ENCODE results near the gene PCBP2. TPM values are rescaled to one million over a fixed set of nuclear protein-coding genes. Genes with fewer than 3 reads are reported as not detected.

PCBP2 gene
- polyA plus RNA-seq, 1 of the 3 experiments (the other 2 are of a cell fraction), result 368 TPM

DNA sequence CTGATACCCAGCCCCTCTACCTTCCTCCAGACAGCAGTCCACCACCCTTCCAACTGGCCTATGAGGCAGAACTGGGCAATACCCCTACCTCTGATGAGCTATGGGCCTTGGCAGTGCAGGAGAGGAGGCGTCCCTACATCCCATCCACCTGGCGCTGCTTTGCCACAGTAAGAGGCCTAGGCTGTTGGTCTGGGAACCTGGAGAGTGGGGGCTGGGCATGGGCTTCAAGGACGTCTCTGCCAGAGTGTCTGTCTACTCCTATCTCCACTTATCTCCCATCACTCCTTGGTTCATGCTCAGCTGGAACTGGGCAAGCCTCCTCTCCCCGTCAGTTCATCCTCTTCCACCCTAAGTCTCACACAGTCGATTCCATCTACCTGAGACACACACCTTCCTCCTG is 21.8 kb upstream of the PCBP2 start:
- H3K4me2 ChIP-seq, result peak overlapping the region; percentile 61; the same call in 1 of the 2 replicates
- H3K4me3 ChIP-seq (ENCODE audit: low read depth in 2 of 2, low read length in 1 of 2), result no peak overlapping the region
- H3F3A ChIP-seq (replicated peaks; ENCODE audit: insufficient read depth), result peaks cover 10% of the 10 kb centered on the region
- H3K9me3 ChIP-seq, result no peaks in the 10 kb centered on the region
- no peak overlapping the region for H3K9ac ChIP-seq
- no peaks in the 10 kb centered on the region for H3K36me3 ChIP-seq (replicated peaks in 1 of 2; ENCODE audit: control insufficient read depth in 1 of 2, insufficient read depth in 2 of 2, low read length in 1 of 2)
- H4K20me1 ChIP-seq (ENCODE audit: insufficient read depth), result no peaks in the 10 kb centered on the region
- H3K27ac ChIP-seq (ENCODE audit: low read depth in 2 of 2, low read length in 1 of 2), result no peak overlapping the region
- H2AFZ ChIP-seq (ENCODE audit: low read depth), result no peak overlapping the region
- H3K9me2 ChIP-seq, result no peaks in the 10 kb centered on the region
- no peak for DNase-seq
- CTCF ChIA-PET, result interaction anchor here (1.1 to 3.0 kb wide), 7 partner anchors 9 to 219 kb away, joined by 3 to 22 read pairs (median 4); partner anchors contain the start of gene AAAS
- TF ChIP-seq, protein P1, sequence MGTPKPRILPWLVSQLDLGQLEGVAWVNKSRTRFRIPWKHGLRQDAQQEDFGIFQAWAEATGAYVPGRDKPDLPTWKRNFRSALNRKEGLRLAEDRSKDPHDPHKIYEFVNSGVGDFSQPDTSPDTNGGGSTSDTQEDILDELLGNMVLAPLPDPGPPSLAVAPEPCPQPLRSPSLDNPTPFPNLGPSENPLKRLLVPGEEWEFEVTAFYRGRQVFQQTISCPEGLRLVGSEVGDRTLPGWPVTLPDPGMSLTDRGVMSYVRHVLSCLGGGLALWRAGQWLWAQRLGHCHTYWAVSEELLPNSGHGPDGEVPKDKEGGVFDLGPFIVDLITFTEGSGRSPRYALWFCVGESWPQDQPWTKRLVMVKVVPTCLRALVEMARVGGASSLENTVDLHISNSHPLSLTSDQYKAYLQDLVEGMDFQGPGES (IDR thresholded peaks at IDR 0.05; ENCODE audit: low read depth, low read length), result no peak
- TF ChIP-seq POLR2AphosphoS5 (IDR thresholded peaks at IDR 0.05; ENCODE audit: low read depth, low read length) (no peak), MEF2A (IDR thresholded peaks at IDR 0.05; ENCODE audit: borderline replicate concordance, low read depth) (no peak), GABPA (IDR thresholded peaks at IDR 0.05; ENCODE audit: low read depth) (no peak), TEAD4 (IDR thresholded peaks at IDR 0.05; ENCODE audit: borderline replicate concordance, insufficient read depth) (no peak), GATA2 (CRISPR knock-in tag; IDR thresholded peaks at IDR 0.05) (no peak), FOXJ3 (CRISPR knock-in tag; IDR thresholded peaks at IDR 0.05) (no peak), TAF1 (IDR thresholded peaks at IDR 0.05; ENCODE audit: borderline replicate concordance, low read depth, low read length) (no peak), ELF1 (IDR thresholded peaks at IDR 0.05) (no peak), CHD2 (IDR thresholded peaks at IDR 0.05; ENCODE audit: low read length, partially characterized antibody) (no peak), EZH2phosphoT487 (IDR thresholded peaks at IDR 0.05; ENCODE audit: borderline replicate concordance, low read depth) (no peak)
- TF ChIP-seq, protein P2, sequence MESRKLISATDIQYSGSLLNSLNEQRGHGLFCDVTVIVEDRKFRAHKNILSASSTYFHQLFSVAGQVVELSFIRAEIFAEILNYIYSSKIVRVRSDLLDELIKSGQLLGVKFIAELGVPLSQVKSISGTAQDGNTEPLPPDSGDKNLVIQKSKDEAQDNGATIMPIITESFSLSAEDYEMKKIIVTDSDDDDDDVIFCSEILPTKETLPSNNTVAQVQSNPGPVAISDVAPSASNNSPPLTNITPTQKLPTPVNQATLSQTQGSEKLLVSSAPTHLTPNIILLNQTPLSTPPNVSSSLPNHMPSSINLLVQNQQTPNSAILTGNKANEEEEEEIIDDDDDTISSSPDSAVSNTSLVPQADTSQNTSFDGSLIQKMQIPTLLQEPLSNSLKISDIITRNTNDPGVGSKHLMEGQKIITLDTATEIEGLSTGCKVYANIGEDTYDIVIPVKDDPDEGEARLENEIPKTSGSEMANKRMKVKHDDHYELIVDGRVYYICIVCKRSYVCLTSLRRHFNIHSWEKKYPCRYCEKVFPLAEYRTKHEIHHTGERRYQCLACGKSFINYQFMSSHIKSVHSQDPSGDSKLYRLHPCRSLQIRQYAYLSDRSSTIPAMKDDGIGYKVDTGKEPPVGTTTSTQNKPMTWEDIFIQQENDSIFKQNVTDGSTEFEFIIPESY (IDR thresholded peaks at IDR 0.05; ENCODE audit: borderline replicate concordance, low read depth), result no peak
- TF ChIP-seq, protein P3, sequence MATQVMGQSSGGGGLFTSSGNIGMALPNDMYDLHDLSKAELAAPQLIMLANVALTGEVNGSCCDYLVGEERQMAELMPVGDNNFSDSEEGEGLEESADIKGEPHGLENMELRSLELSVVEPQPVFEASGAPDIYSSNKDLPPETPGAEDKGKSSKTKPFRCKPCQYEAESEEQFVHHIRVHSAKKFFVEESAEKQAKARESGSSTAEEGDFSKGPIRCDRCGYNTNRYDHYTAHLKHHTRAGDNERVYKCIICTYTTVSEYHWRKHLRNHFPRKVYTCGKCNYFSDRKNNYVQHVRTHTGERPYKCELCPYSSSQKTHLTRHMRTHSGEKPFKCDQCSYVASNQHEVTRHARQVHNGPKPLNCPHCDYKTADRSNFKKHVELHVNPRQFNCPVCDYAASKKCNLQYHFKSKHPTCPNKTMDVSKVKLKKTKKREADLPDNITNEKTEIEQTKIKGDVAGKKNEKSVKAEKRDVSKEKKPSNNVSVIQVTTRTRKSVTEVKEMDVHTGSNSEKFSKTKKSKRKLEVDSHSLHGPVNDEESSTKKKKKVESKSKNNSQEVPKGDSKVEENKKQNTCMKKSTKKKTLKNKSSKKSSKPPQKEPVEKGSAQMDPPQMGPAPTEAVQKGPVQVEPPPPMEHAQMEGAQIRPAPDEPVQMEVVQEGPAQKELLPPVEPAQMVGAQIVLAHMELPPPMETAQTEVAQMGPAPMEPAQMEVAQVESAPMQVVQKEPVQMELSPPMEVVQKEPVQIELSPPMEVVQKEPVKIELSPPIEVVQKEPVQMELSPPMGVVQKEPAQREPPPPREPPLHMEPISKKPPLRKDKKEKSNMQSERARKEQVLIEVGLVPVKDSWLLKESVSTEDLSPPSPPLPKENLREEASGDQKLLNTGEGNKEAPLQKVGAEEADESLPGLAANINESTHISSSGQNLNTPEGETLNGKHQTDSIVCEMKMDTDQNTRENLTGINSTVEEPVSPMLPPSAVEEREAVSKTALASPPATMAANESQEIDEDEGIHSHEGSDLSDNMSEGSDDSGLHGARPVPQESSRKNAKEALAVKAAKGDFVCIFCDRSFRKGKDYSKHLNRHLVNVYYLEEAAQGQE (IDR thresholded peaks at IDR 0.05; ENCODE audit: low read depth, low read length), result no peak
- TF ChIP-seq, protein P4, sequence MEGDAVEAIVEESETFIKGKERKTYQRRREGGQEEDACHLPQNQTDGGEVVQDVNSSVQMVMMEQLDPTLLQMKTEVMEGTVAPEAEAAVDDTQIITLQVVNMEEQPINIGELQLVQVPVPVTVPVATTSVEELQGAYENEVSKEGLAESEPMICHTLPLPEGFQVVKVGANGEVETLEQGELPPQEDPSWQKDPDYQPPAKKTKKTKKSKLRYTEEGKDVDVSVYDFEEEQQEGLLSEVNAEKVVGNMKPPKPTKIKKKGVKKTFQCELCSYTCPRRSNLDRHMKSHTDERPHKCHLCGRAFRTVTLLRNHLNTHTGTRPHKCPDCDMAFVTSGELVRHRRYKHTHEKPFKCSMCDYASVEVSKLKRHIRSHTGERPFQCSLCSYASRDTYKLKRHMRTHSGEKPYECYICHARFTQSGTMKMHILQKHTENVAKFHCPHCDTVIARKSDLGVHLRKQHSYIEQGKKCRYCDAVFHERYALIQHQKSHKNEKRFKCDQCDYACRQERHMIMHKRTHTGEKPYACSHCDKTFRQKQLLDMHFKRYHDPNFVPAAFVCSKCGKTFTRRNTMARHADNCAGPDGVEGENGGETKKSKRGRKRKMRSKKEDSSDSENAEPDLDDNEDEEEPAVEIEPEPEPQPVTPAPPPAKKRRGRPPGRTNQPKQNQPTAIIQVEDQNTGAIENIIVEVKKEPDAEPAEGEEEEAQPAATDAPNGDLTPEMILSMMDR (IDR thresholded peaks at IDR 0.05), result no peak
- 96% methylated on average over 5 of the region's 5 CpGs for WGBS (ENCODE audit: low lambda C conversion rate)
- POLR2A ChIA-PET, result no interaction called here
- H3K27me3 ChIP-seq (ENCODE audit: insufficient read depth), result no peaks in the 10 kb centered on the region
- no peaks in the 10 kb centered on the region for H3K79me2 ChIP-seq (ENCODE audit: insufficient read depth)
- H3K4me1 ChIP-seq (ENCODE audit: control insufficient read depth in 1 of 2, insufficient read depth in 2 of 2, low read depth in 1 of 2, low read length in 1 of 2), result peaks cover 6 to 8% of the 10 kb centered on the region in 2 experiments; a peak in 3 of 4 replicates
